HCT116 (cell line): ENCODE results near the gene TBCD. TPM values are rescaled to one million over a fixed set of nuclear protein-coding genes. Genes with fewer than 3 reads are reported as not detected.
A peak's percentile ranks its signal among the peaks of the same experiment; 100 is the strongest.

Experiments used
- ATAC-seq: fragments of 200-7000 bp; cut with Tn5 transposase; 2 replicates; pipeline ENCODE4 v1.9.1; 2020; ENCODE audit warnings: mild to moderate bottlenecking, moderate library complexity
- BruUV-seq: library from RNA; stranded (reverse); fragments of 400-500 nt; replicated peaks from 2 replicates; lab custom pipeline; 2021; lab: Mats Ljungman, UMichigan
- CTCF ChIA-PET: fragments of 300-600 bp; sonication (Branson Sonifier 250); formaldehyde crosslinking; loops from one replicate; lab custom pipeline; 2021; ENCODE audit warnings: antibody characterized with exemption; lab: Charles Lee
- POLR2A ChIA-PET: fragments of 300-600, 350-600 bp; sonication (Branson Sonifier 250); formaldehyde crosslinking; loops from one replicate; lab custom pipeline; 2021; ENCODE audit warnings: antibody characterized with exemption; lab: Charles Lee
- RAD21 ChIA-PET, 2 experiments: fragments of 300-600 bp; sonication (Branson Sonifier 250); formaldehyde crosslinking; loops; one replicate each; lab custom pipeline; 2023; ENCODE audit warnings: low total read pairs in 2 of 2; ENCODE audit not compliant: uncharacterized antibody in 2 of 2, unreplicated experiment in 2 of 2, low non-redundant PET in 1 of 2; lab: Charles Lee
- DNase-seq: peaks from one replicate; pipeline ENCODE4 v3.0.0-alpha.2; 2010; ENCODE audit warnings: low read depth, low spot score
- H2AFZ ChIP-seq: fragments of 200-600 bp; shearing (Covaris generic), sonication (generic); 2 replicates; pipeline ENCODE4 v1.6.1; 2017; ENCODE audit warnings: low read depth, mixed run types, mixed read lengths, antibody characterized with exemption, low read length; ENCODE audit not compliant: poor library complexity, severe bottlenecking
- H3K27ac ChIP-seq: 2 replicates; pipeline ENCODE4 v1.5.1; 2012; ENCODE audit warnings: low read depth, low read length
- H3K27me3 ChIP-seq: fragments of 200-600 bp; sonication (generic); 2 replicates; pipeline ENCODE4 v1.6.1; 2016; ENCODE audit warnings: mixed run types, low read length, mixed read lengths; ENCODE audit not compliant: insufficient read depth
- H3K36me3 ChIP-seq, 2 experiments: fragments of 200-500 bp in 1 of 2; fragments of 200-600 bp in 1 of 2; sonication (Bioruptor generic) in 1 of 2; sonication (generic) in 1 of 2; 2 replicates each; pipeline versions ENCODE4 v1.5.1 to v1.6.1; 2014 to 2016; ENCODE audit warnings: low read length in 2 of 2, inconsistent platforms in 1 of 2, mixed read lengths in 1 of 2, mixed run types in 1 of 2; ENCODE audit not compliant: insufficient read depth in 2 of 2, control insufficient read depth in 1 of 2
- H3K4me1 ChIP-seq, 2 experiments: fragments of 200-600 bp in 1 of 2; sonication (generic) in 1 of 2; 2 replicates each; pipeline versions ENCODE4 v1.5.1 to v1.6.1; 2012 to 2017; ENCODE audit warnings: low read length in 2 of 2, inconsistent platforms in 1 of 2, mild to moderate bottlenecking in 1 of 2, mixed read lengths in 1 of 2, mixed run types in 1 of 2, moderate library complexity in 1 of 2; ENCODE audit not compliant: insufficient read depth in 2 of 2, control insufficient read depth in 1 of 2
- H3K4me2 ChIP-seq: fragments of 200-600 bp; sonication (generic); 2 replicates; pipeline ENCODE4 v1.6.1; 2017; ENCODE audit warnings: mixed run types, low read length, mixed read lengths
- H3K4me3 ChIP-seq, 2 experiments: fragments of 200-600 bp in 1 of 2; sonication (generic) in 1 of 2; replicated peaks in 1 of 2; 2 replicates each; pipeline ENCODE4 v1.5.1; 2011 to 2016; ENCODE audit warnings: low read length in 2 of 2, control low read depth in 1 of 2, low read depth in 1 of 2, mild to moderate bottlenecking in 1 of 2, mixed read lengths in 1 of 2, mixed run types in 1 of 2
- H3K79me2 ChIP-seq: fragments of 200-600 bp; sonication (generic); 2 replicates; pipeline ENCODE4 v1.6.1; 2017; ENCODE audit warnings: mild to moderate bottlenecking, mixed run types, low read length, moderate library complexity, mixed read lengths; ENCODE audit not compliant: insufficient read depth
- H3K9ac ChIP-seq: fragments of 200-600 bp; sonication (generic); 2 replicates; pipeline ENCODE4 v1.6.1; 2016; ENCODE audit warnings: low read length, mixed read lengths
- H3K9me2 ChIP-seq: fragments of 200-600 bp; sonication (generic), shearing (Covaris generic); 2 replicates; pipeline ENCODE4 v1.6.1; 2017; ENCODE audit warnings: mixed run types, mild to moderate bottlenecking, moderate library complexity; ENCODE audit not compliant: insufficient read depth
- H3K9me3 ChIP-seq, 2 experiments: fragments of 200-500 bp in 1 of 2; fragments of 200-600 bp in 1 of 2; sonication (Bioruptor generic) in 1 of 2; sonication (generic) in 1 of 2; 2 replicates each; pipeline ENCODE4 v1.6.1; 2014 to 2017; ENCODE audit warnings: low read length in 2 of 2, mixed read lengths in 2 of 2, inconsistent platforms in 1 of 2, low read depth in 1 of 2, mild to moderate bottlenecking in 1 of 2, mixed run types in 1 of 2, moderate library complexity in 1 of 2; ENCODE audit not compliant: control insufficient read depth in 1 of 2, insufficient read depth in 1 of 2
- H4K20me1 ChIP-seq: fragments of 200-600 bp; sonication (generic), shearing (Covaris generic); 2 replicates; pipeline ENCODE4 v1.6.1; 2017; ENCODE audit warnings: mixed run types, mild to moderate bottlenecking, moderate library complexity; ENCODE audit not compliant: insufficient read depth
- CBX3 ChIP-seq: IDR thresholded peaks from 2 replicates; pipeline ENCODE4 v1.6.1; 2012; ENCODE audit warnings: low read depth
- CEBPB ChIP-seq: IDR thresholded peaks from 2 replicates; pipeline ENCODE4 v1.6.1; 2012; ENCODE audit warnings: low read depth
- EZH2 ChIP-seq: fragments of 200-600 bp; sonication (generic); IDR thresholded peaks from 2 replicates; pipeline ENCODE4 v1.6.1; 2017; ENCODE audit warnings: antibody characterized with exemption, mixed run types
- EZH2phosphoT487 ChIP-seq: fragments of 200-600 bp; IDR thresholded peaks from 2 replicates; pipeline ENCODE4 v1.6.1; 2018; ENCODE audit warnings: antibody characterized with exemption, borderline replicate concordance
- FOSL1 ChIP-seq: IDR thresholded peaks from 2 replicates; pipeline ENCODE4 v1.6.1; 2012; ENCODE audit warnings: low read depth
- SIN3A ChIP-seq: IDR thresholded peaks from 2 replicates; pipeline ENCODE4 v1.6.1; 2012; ENCODE audit warnings: low read depth
- TCF7L2 ChIP-seq: IDR thresholded peaks from 2 replicates; pipeline ENCODE4 v1.7.0; 2011; ENCODE audit warnings: borderline replicate concordance, inconsistent platforms; ENCODE audit not compliant: insufficient read depth, insufficient read length; ENCODE audit errors: extremely low read depth
- YY1 ChIP-seq: IDR thresholded peaks from 2 replicates; pipeline ENCODE4 v1.6.1; 2011; ENCODE audit warnings: low read length, low read depth, moderate library complexity, mild to moderate bottlenecking; ENCODE audit not compliant: insufficient replicate concordance; ENCODE audit errors: extremely low read depth
- ZFX ChIP-seq: fragments of 450-650 bp; IDR thresholded peaks from 2 replicates; pipeline ENCODE4 v1.6.1; 2017
- intact Hi-C: fragments of 100-400 bp; cut with micrococcal nuclease; formaldehyde crosslinking; loops from 2 replicates; pipeline ENCODE4 v1.10.0; 2022
- total RNA-seq: library from RNA; stranded (reverse); gene quantifications from one replicate; pipeline ENCODE4 v1.2.1, GENCODE V29; 2021; ENCODE audit not compliant: unreplicated experiment
- TF ChIP-seq, protein P1 (sequence below), 3 experiments: fragments of 200-600 bp in 1 of 3; sonication (generic) in 1 of 3; IDR thresholded peaks in 2 of 3; conservative IDR thresholded peaks in 1 of 3; 2 replicates each; pipeline ENCODE4 v1.5.1; 2012 to 2017; ENCODE audit warnings: low read depth in 2 of 3, low read length in 2 of 3, antibody characterized with exemption in 1 of 3, borderline replicate concordance in 1 of 3, control low read depth in 1 of 3, mild to moderate bottlenecking in 1 of 3, mixed read lengths in 1 of 3, mixed run types in 1 of 3, moderate library complexity in 1 of 3; ENCODE audit not compliant: insufficient read depth in 1 of 3

TBCD gene
- total RNA-seq, 1 experiment from 2014 or later = 152 TPM

GRCh38 chr17:82870541-82870940 lies 118.7 kb downstream of the TBCD start (continued):
- TF ChIP-seq, protein P1, sequence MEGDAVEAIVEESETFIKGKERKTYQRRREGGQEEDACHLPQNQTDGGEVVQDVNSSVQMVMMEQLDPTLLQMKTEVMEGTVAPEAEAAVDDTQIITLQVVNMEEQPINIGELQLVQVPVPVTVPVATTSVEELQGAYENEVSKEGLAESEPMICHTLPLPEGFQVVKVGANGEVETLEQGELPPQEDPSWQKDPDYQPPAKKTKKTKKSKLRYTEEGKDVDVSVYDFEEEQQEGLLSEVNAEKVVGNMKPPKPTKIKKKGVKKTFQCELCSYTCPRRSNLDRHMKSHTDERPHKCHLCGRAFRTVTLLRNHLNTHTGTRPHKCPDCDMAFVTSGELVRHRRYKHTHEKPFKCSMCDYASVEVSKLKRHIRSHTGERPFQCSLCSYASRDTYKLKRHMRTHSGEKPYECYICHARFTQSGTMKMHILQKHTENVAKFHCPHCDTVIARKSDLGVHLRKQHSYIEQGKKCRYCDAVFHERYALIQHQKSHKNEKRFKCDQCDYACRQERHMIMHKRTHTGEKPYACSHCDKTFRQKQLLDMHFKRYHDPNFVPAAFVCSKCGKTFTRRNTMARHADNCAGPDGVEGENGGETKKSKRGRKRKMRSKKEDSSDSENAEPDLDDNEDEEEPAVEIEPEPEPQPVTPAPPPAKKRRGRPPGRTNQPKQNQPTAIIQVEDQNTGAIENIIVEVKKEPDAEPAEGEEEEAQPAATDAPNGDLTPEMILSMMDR (IDR thresholded peaks at IDR 0.05 in 2 of 3, conservative IDR thresholded peaks at IDR 0.05 in 1 of 3; ENCODE audit: borderline replicate concordance in 1 of 3, insufficient read depth in 1 of 3, low read depth in 2 of 3, low read length in 2 of 3) = no peak
- TF ChIP-seq FOSL1 (no peak), SIN3A (no peak)

DNA sequence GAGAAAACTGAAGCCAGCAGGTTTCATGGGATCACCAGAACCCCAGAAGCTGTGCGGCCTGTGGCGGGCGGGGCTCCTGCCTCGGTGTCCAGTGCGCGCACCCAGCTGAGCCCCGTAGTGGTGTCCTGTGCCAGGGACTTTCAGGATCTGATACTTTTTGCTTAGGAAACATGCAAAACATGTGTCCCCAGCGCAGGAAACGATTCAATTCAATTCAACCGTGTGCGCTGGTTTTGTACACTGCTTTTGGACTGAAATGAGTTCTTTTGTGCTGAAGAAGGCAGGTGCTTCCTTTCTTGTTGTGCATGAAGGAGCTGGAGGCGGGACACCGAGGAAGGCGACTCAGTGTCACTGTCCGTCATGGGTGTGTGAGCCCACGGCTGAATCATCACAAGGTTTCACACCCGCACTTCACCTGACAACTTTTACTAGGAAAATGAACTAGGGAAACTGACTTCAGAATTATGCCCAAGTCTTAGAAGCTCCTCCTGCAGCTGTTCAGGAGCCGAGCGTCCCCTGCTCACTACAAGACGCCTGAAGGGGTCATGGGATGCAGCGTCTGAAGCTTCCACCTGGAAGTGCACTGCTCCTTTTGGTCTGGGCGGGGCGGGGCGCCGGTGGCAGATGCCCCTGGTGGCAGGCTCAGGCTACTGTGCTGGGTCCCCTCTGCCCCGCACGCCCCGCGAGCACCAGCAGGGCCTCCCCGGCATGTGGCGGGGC lies 119.4 kb downstream of the TBCD start:
- DNase-seq (no peak), ATAC-seq (peak; percentile 75)
- TF ChIP-seq SIN3A (no peak), EZH2 (no peak), CEBPB (no peak), CBX3 (no peak), YY1 (no peak), ZFX (no peak), TCF7L2 (no peak), EZH2phosphoT487 (no peak)
- TF ChIP-seq, protein P1 (IDR thresholded peaks at IDR 0.05 in 2 of 3, conservative IDR thresholded peaks at IDR 0.05 in 1 of 3; ENCODE audit: borderline replicate concordance in 1 of 3, insufficient read depth in 1 of 3, low read depth in 2 of 3, low read length in 2 of 3) = peak in 2 of 3 experiments; percentile 41 to 47; a peak in 4 of 6 replicates
- Histone ChIP-seq H3K4me2 (no peak overlapping the region), H3K27ac (no peak overlapping the region), H3K9me2 (no peaks in the 10 kb centered on the region), H3K79me2 (peaks cover 20% of the 10 kb centered on the region; the same call in 1 of the 2 replicates), H3K4me3 (no peak overlapping the region), H4K20me1 (no peaks in the 10 kb centered on the region), H2AFZ (no peak overlapping the region), H3K27me3 (no peaks in the 10 kb centered on the region), H3K4me1 (peaks cover 10 to 34% of the 10 kb centered on the region in 2 experiments), H3K36me3 (peaks cover 0 to 15% of the 10 kb centered on the region in 2 experiments; a peak in 1 of 4 replicates), H3K9ac (no peak overlapping the region), H3K9me3 (no peaks in the 10 kb centered on the region)
- no TSS peak for BruUV-seq
- intact Hi-C loops = no loop called here
- RAD21 ChIA-PET = no interaction called here
- POLR2A ChIA-PET = no interaction called here
- CTCF ChIA-PET = interaction anchor here (1.6 kb wide), 1 partner anchor 15 kb away, joined by 3 read pairs; no protein-coding TSS in a partner anchor
